GM23338 (cell line): ENCODE data around the gene EEPD1. TPM values are rescaled to one million over a fixed set of nuclear protein-coding genes. Genes with fewer than 3 reads are reported as not detected.

Source experiments
- ATAC-seq: fragments of 200-7000 bp; cut with Tn5 transposase; 3 replicates; pipeline ENCODE4 v1.9.1; 2020
- DNase-seq: peaks from one replicate; pipeline ENCODE4 v3.0.0-alpha.2; 2015; ENCODE audit warnings: low spot score
- H2AFZ ChIP-seq: fragments of 200-600 bp; sonication (generic); 2 replicates; pipeline ENCODE4 v1.8.0; 2016; ENCODE audit warnings: antibody characterized with exemption, mild to moderate bottlenecking, moderate library complexity
- H3F3A ChIP-seq: fragments of 200-600 bp; sonication (generic); replicated peaks from 2 replicates; pipeline ENCODE4 v1.8.0; 2017; ENCODE audit warnings: antibody characterized with exemption, mixed run types, low read depth
- H3K27ac ChIP-seq: fragments of 200-600 bp; sonication (generic); 2 replicates; pipeline ENCODE4 v1.6.1; 2016; ENCODE audit warnings: low read depth
- H3K27me3 ChIP-seq: fragments of 200-600 bp; sonication (generic); 2 replicates; pipeline ENCODE4 v1.8.0; 2016; ENCODE audit warnings: mild to moderate bottlenecking, mixed run types, moderate library complexity; ENCODE audit not compliant: insufficient read depth
- H3K36me3 ChIP-seq: fragments of 200-600 bp; sonication (generic); 2 replicates; pipeline ENCODE4 v1.8.0; 2016; ENCODE audit warnings: mild to moderate bottlenecking; ENCODE audit not compliant: insufficient read depth
- H3K4me1 ChIP-seq: fragments of 200-600 bp; sonication (generic); 2 replicates; pipeline ENCODE4 v1.8.0; 2016; ENCODE audit warnings: mild to moderate bottlenecking, moderate library complexity; ENCODE audit not compliant: insufficient read depth
- H3K4me2 ChIP-seq: fragments of 200-600 bp; sonication (generic); 2 replicates; pipeline ENCODE4 v1.7.1; 2017; ENCODE audit warnings: mixed run types
- H3K4me3 ChIP-seq: fragments of 200-600 bp; sonication (generic); 2 replicates; pipeline ENCODE4 v1.6.1; 2016; ENCODE audit warnings: mixed run types
- H3K79me2 ChIP-seq: fragments of 200-600 bp; sonication (generic); replicated peaks from 2 replicates; pipeline ENCODE4 v1.8.0; 2017; ENCODE audit warnings: mild to moderate bottlenecking; ENCODE audit not compliant: insufficient read depth
- H3K9me2 ChIP-seq: fragments of 200-600 bp; sonication (generic); 2 replicates; pipeline ENCODE4 v1.8.0; 2017; ENCODE audit not compliant: insufficient read depth
- H4K20me1 ChIP-seq: fragments of 200-600 bp; sonication (generic); replicated peaks from 2 replicates; pipeline ENCODE4 v1.8.0; 2017; ENCODE audit warnings: mild to moderate bottlenecking; ENCODE audit not compliant: insufficient read depth
- H3K27ac Mint-ChIP-seq: 2 replicates; pipeline ENCODE4 v1.8.0; 2020; ENCODE audit warnings: inconsistent platforms, mild to moderate bottlenecking, moderate library complexity, mixed read lengths
- H3K27me3 Mint-ChIP-seq: 3 replicates; pipeline ENCODE4 v1.8.0; 2022; ENCODE audit warnings: low read depth, mild to moderate bottlenecking, moderate library complexity, mixed read lengths, inconsistent platforms; ENCODE audit not compliant: insufficient read depth, poor library complexity
- H3K36me3 Mint-ChIP-seq: 3 replicates; pipeline ENCODE4 v1.8.0; 2021; ENCODE audit warnings: low read depth, mild to moderate bottlenecking, inconsistent platforms, moderate library complexity, mixed read lengths
- H3K4me1 Mint-ChIP-seq: 3 replicates; pipeline ENCODE4 v1.8.0; 2020; ENCODE audit warnings: mild to moderate bottlenecking, inconsistent platforms, mixed read lengths
- H3K4me3 Mint-ChIP-seq: 3 replicates; pipeline ENCODE4 v1.8.0; 2021; ENCODE audit warnings: moderate library complexity, mild to moderate bottlenecking, inconsistent platforms, mixed read lengths
- H3K9me3 Mint-ChIP-seq: 3 replicates; pipeline ENCODE4 v1.8.0; 2020; ENCODE audit warnings: moderate library complexity, mild to moderate bottlenecking, inconsistent platforms, mixed read lengths
- CREB1 ChIP-seq: fragments of 250-450 bp; sonication (Bioruptor Pico); IDR thresholded peaks from 2 replicates; pipeline ENCODE4 v1.5.0; 2020; ENCODE audit warnings: low read depth, mild to moderate bottlenecking, moderate library complexity
- CTCF ChIP-seq, 2 experiments: fragments of 200-600 bp in 1 of 2; sonication (generic) in 1 of 2; conservative IDR thresholded peaks; 2 replicates each; pipeline versions ENCODE4 v1.5.1 to v1.6.1; 2016 to 2017; ENCODE audit warnings: antibody characterized with exemption in 2 of 2, low read depth in 2 of 2, mild to moderate bottlenecking in 2 of 2, moderate library complexity in 1 of 2
- ETS1 ChIP-seq: IDR thresholded peaks from 2 replicates; pipeline ENCODE4 v1.6.1; 2016; ENCODE audit warnings: antibody characterized with exemption
- EZH2 ChIP-seq: fragments of 200-600 bp; sonication (generic); IDR thresholded peaks from one replicate; pipeline ENCODE4 v1.8.0; 2017; ENCODE audit warnings: antibody characterized with exemption, mild to moderate bottlenecking, low read depth; ENCODE audit not compliant: unreplicated experiment
- EZH2phosphoT487 ChIP-seq: fragments of 200-600 bp; sonication (generic); IDR thresholded peaks from one replicate; pipeline ENCODE4 v1.8.1; 2018; ENCODE audit warnings: antibody characterized with exemption; ENCODE audit not compliant: unreplicated experiment
- POLR2AphosphoS5 ChIP-seq: IDR thresholded peaks from 2 replicates; pipeline ENCODE4 v1.6.1; 2016; ENCODE audit warnings: antibody characterized with exemption, low read depth
- ZNF114 ChIP-seq: fragments of 250-450 bp; sonication (Bioruptor Pico); IDR thresholded peaks from 2 replicates; pipeline ENCODE4 v1.5.0; 2020; ENCODE audit warnings: mild to moderate bottlenecking, moderate library complexity
- ZNF331 ChIP-seq: fragments of 250-450 bp; sonication (Bioruptor Pico); IDR thresholded peaks from 2 replicates; pipeline ENCODE4 v1.5.0; 2020; ENCODE audit warnings: low read depth, mild to moderate bottlenecking, moderate library complexity
- polyA plus RNA-seq: library from polyadenylated mRNA; unstranded; fragments of >200 nt; fragmentation: Nextera tagmentation; extraction: Ambion mirVana; gene quantifications from 2 replicates; pipeline ENCODE4 v1.2.1, GENCODE V29; 2016
- total RNA-seq: library from RNA; depleted of rRNA; stranded (reverse); fragments of >200 nt; shearing (Covaris generic); gene quantifications from 2 replicates; pipeline ENCODE4 v1.2.3, GENCODE V29; 2014

EEPD1 gene
- total and polyA plus RNA-seq, 2 experiments from 2014 or later: 4.1 to 17.1 TPM

DNA sequence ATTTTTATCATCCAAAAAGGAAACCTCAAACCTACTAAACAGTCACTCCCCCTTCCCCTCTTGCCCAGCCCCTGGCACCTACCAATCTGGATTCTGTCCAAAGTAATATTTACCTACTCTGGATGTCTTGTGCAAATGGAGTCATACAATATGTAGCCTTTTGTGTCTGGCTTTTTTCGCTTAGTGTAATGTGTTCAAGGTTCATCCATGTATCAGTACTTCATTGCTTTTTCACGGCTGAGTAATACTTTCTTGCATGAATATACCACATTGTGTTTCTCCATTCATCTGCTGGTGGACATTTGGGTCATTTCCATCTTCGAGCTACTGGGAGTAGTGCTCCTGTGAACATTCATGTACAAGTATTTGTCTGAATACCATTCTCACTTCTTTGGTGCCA lies 113.6 kb downstream of the EEPD1 start (continued):
- TF ChIP-seq ETS1 (no peak), EZH2 (no peak), ZNF114 (CRISPR knock-in tag) (no peak), CREB1 (no peak)

- H3K27ac Mint-ChIP-seq: no peak overlapping the region
Measured at GRCh38 chr7:36272211-36272566, 119.1 kb downstream of the EEPD1 start.

GRCh38 chr7:36272567-36273269 lies 119.7 kb downstream of the EEPD1 start:
- Histone ChIP-seq H3K4me1 (peaks cover 33% of the 10 kb centered on the region), H3K4me2 (no peak overlapping the region), H3K27ac (no peak overlapping the region), H3K4me3 (no peak overlapping the region), H3K79me2 (no peaks in the 10 kb centered on the region), H3F3A (no peaks in the 10 kb centered on the region), H3K27me3 (no peaks in the 10 kb centered on the region), H2AFZ (no peak overlapping the region), H3K9me2 (no peaks in the 10 kb centered on the region; the same call in 1 of the 2 replicates), H4K20me1 (no peaks in the 10 kb centered on the region), H3K36me3 (no peaks in the 10 kb centered on the region)
- Mint-ChIP-seq H3K27me3 (peaks cover 5% of the 10 kb centered on the region), H3K4me1 (peaks cover 41% of the 10 kb centered on the region), H3K4me3 (no peak overlapping the region), H3K27ac (no peak overlapping the region), H3K36me3 (0 out of 3 replicates have a peak, but pooled peaks cover 3% of the 10 kb centered on the region), H3K9me3 (no peaks in the 10 kb centered on the region)
- no peak for DNase-seq
- no peak for ATAC-seq
- TF ChIP-seq CREB1: no peak
- no peak for TF ChIP-seq CTCF (conservative IDR thresholded peaks at IDR 0.05; ENCODE audit: low read depth in 2 of 2)
- TF ChIP-seq ZNF114 (CRISPR knock-in tag): no peak
- no peak for TF ChIP-seq POLR2AphosphoS5

More at GRCh38 chr7:36272211-36272566, 119.1 kb downstream of the EEPD1 start:
- Histone ChIP-seq H2AFZ (no peak overlapping the region), H4K20me1 (no peaks in the 10 kb centered on the region), H3K79me2 (no peaks in the 10 kb centered on the region), H3K27ac (no peak overlapping the region), H3K4me3 (no peak overlapping the region), H3K36me3 (no peaks in the 10 kb centered on the region), H3F3A (no peaks in the 10 kb centered on the region), H3K27me3 (no peaks in the 10 kb centered on the region), H3K4me2 (no peak overlapping the region), H3K9me2 (no peaks in the 10 kb centered on the region; the same call in 1 of the 2 replicates), H3K4me1 (peaks cover 28% of the 10 kb centered on the region)
- DNase-seq: no peak
- no peak for ATAC-seq
- 0 out of 3 replicates have a peak, but pooled peaks cover 3% of the 10 kb centered on the region for H3K36me3 Mint-ChIP-seq
- TF ChIP-seq ZNF331 (CRISPR knock-in tag): no peak
- TF ChIP-seq POLR2AphosphoS5: no peak
- TF ChIP-seq EZH2phosphoT487: no peak
- H3K9me3 Mint-ChIP-seq: no peaks in the 10 kb centered on the region
- peaks cover 3% of the 10 kb centered on the region for H3K27me3 Mint-ChIP-seq
- H3K4me1 Mint-ChIP-seq: peaks cover 36% of the 10 kb centered on the region
- H3K4me3 Mint-ChIP-seq: no peak overlapping the region
